Germinal center (tissue), 1 donor: Measurements from ENCODE around the gene OMG.
"Not testable (repeated sequence)": the region's sequence is repeated elsewhere in the genome, so short reads cannot be mapped to it uniquely, and the experiment has no call there.

Source experiments
- DNase-seq: peaks from one replicate; pipeline ENCODE4 v3.0.0; 2012; ENCODE audit warnings: mixed read lengths, low spot score

Gene OMG

DNA sequence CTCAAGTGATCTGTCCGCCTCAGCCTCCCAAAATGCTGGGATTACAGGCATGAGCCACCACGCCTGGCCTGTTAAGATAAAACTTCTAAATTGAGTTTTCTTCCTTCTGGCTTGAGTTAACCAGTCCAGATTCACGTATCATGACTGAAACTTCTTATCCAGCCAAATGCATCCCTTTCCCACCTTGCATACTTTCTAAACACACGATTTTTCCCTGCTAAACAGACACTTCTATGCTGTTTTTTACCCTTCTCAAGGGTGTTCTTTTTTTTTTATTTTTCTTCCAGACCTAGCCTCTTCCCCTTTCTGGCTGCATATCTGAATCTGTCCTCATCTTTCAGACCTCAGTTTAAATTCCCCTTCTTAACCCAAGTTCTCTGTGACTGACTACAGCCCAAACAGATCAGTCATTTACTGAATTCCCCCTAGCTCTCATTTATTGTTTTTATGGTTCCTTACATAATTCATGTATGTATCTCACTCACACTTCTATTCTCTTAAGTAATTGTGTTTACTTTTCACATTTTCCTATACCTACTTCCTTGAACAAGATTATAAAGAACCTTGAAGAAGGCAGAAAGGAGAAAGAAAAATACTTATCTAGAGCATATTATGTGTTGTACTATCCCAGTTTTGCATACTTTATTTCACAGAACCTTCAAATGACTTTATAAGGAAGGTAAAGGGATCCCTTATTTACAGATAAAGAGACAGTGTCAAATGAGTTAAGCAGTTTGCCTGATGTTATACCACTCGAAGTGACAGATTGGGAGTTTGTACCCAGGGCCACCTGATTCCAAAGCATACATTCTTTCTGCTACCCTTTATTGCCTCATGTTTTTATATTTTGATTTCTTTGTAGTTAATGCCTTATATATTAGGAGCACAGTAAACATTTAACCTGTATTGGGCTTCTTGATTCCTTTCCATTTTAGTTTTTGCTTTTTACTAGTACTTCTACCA is 11.6 kb upstream of the OMG start:
- DNase-seq = peak; percentile 20

DNA sequence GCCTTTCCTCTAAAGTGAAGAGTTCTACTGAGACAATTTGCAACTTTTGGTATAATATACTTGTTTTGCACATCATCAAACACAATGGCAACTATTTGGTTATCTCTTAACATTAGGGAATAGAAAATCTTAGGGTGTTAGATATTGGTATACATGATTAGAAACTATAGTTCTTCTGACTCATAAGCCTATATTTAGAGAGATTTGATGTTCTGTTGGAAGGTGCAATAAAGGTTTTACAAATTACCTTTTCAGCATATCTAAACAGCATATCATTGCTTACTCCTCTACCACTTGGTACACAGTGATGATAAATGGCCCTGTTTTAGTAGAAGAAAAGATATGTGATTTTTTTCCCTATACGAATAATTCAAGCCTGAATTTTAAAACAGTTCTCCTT is 10.6 kb upstream of the OMG start:
- no peak for DNase-seq

DNA sequence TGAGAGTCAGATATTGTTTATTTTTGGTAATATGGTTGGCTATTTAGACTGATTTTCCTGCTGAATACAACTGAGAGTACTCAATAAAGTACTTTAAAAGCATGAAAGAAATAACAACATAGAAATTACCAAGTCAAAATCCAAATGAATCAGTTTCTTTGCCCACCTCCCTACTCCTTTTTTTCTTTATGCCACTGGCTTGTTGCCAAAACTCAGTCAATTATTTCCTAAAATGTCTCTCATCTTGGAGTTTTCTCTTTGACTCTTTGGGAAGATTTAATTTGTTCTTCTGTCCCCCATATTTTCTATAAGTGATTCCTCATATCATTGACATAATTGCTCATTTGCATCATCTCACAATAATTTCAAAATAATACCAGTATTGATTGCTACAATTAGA is 2.6 kb upstream of the OMG start:
- DNase-seq = no peak

DNA sequence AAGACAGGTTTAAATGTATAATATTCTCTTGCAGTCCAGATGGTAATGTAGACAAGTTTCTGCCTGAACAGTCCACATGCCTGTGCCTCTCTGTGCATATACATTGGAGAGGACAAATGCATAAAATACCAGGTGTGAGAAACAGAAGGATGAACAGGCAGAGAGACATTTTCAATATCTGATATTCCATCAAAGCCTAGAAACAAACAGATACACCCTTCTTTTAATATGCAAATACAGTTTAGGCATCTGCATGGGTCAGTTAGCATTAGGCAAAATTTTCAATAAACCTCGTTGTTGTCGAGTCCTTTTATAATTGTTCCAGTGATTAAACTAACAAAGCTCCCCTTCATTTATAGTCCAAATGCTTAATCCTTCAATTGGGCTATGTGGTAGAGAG is 897 bp downstream of the OMG start:
- no peak for DNase-seq

DNA sequence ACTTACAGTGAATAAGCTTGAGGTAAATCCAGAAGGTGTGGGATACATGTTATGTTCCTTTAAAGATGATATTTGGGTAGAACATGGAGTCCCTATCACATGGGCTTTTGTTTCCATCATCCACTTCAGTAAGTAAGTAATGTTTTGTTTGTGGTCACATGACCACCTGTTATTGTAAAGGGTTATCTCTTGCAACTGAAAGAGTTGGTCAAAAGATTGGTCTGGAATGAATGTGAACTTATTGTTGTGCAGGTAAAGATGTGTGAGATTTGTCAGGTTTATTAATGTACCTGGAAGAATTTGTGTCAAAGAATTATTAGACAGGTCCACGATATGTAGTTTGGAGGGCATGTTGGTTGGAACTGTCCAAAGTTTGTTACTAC is 1.6 kb downstream of the OMG start:
- DNase-seq = no peak

DNA sequence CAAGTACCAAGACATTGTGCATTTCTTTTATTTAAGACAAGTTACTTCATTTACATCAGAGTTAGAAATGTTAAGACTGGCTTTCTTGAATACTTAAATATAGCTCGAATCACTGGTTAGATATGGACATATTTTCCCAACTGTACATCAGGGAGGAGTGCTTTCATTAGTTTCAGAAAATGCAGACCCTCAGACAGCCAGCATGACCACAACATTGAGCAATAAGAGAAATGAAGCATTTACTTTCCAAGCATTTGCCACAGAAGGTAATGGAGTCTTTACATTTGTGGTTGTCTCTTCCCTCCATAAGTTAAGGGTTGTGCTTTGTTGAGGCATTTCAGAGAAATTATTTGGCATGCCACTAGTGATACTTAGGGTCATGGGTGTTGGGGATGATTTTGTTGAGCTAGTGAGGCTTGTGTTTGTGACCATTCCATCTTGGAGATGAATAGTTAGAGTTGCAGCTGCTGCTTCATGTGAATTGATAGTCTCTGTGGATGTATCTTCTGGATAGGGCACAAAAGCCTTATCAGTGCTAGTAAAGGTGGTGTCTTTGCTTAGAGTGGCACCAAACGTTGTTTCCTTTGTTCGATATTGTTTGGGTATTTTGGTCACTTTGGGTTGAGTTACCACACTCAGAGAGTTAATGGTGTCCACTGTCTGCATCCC is 2.1 kb downstream of the OMG start:
- DNase-seq = no peak

DNA sequence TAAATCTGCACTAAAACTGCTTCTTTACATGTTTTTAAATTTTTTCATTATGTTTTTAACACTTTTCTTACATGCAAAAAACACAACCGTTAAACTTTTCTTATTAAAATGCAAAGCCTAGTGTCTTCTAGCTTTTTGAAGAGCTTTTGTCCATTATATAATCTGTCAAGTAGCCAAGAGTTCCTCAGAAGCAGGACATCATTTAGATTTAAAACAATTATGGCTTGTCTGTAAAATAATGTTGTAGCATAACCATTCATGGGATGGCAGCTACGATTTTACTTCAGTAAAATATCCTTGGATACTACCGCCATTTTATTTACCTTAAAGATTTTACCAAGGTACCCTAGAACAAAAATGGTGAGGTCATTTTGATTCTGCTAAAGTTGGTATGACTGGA is 2.8 kb downstream of the OMG start:
- no peak for DNase-seq

DNA sequence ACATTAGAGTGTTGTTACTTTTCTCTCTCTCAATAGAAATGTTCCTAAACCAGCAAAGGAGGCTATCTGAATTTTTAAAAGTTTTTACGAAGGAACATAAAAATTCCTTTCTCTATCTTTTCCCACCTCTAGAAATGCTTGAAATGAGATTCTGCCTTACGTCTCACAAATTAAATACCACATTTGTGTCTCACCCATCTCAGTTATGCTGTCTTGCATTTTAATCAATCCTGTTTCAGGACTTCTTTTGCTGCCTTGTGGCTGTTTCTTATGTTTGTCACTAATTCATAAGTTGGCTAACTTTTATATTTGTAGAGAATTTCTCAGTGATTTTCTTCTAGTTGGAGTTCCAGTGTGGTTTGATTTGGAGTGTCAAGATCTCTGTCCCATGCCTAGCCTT is 3.5 kb downstream of the OMG start:
- no peak for DNase-seq

DNA sequence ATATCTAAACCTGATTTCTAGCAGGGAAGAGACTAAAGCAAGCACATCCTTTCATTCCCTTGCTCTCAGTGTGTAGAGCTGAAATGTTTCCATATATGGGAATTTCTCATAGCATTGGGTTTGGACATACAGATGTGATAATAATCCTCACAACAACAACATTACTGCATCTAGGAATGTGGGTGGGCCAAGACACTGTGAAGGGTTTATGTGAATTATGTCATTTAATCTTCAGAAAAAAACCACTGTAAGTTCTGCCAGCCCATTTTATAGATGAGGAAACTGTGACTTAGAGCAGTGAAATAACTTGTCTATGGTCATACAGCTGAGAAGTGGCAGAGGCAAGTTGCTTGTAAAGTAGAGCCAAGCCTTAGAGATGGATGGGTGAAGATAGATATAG is 5.2 kb downstream of the OMG start:
- DNase-seq = no peak

DNA sequence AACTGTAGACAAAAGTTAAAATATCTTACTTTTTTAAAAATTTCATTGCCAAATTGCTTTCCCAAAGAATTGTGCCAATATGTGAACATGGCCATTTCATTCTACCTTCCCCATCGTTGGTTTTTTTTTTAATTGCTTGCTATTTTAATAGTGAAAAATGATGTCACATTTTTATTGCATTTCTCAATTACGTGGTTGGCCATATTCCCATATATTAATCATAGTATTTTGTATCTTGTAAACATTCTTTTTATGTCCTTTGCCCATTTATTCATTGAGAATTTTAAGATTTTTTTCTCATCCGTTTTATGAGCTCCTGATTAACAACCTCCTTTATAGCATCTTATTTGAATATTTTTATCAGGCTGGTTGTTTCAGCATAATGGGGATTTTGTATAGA is 7.2 kb downstream of the OMG start:
- DNase-seq = no peak

DNA sequence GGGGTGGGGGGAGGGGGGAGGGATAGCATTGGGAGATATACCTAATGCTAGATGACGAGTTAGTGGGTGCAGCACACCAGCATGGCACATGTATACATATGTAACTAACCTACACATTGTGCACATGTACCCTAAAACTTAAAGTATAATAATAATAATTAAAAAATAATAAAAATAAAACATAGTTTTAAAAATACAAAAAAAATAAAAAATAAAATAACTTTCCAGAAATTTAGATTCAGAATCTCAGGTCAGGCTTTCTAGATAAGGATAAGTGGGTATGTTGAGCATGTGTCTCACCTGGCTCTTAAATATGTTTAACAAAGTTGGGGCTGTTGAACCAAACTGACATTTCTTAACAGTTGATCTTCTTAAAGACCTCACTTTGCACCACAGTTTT is 9.1 kb downstream of the OMG start:
- not testable (repeated sequence) for DNase-seq

DNA sequence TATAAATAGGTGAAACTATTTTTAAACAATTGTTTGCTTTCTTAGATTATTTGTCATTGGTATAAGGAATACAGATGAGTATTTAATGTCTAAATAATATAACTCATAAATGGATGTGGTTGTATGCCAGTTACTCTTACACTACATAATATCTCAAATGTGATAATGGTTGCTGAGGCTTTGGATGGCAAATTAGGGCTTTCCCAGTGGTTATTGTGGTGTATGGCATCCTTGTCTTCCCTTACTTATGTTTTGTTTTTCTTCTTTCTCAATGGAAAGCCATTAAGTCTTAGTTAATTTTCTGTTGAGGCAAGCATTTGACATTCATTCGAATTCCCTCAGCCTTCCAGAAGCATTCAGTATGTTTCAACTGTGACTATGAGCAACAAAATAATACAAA is 10.5 kb downstream of the OMG start:
- DNase-seq = no peak

DNA sequence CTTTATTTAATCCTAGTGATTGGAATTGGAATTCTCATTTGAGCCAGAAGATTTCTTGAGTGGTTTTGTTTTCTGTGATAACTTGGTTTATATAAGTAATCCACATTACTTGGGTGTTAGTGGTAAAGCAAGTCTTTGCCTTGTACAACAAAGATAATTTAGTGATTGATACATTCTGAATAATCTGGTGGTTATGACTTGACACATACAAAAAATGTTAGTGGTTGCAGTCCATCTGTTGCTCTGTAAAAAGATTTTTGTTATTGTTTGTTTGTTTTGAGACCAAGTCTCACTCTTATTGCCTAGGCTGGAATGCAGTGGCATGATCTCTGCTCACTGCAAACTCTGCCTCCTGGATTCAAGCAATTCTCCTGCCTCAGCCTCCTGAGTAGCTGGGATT is 13.2 kb downstream of the OMG start:
- no peak for DNase-seq

DNA sequence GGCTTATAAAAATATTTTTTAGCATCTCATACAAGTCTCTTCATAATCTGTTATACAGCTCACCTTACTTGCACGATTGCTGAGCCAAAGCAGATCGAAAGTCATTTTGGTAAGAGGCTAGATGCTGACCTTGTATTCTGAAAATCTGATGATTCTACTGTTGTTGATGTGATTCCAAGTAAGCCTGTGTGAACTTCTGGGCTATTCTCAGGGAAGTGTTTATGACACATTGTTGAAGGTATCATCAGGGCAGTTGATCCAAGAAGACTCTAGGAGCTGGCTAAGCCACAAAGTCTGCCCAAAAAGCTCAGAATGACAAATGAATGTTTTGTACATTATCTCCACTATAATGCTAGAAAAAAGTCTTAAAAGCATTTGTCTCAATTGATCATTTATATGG is 16.0 kb downstream of the OMG start:
- DNase-seq = no peak

DNA sequence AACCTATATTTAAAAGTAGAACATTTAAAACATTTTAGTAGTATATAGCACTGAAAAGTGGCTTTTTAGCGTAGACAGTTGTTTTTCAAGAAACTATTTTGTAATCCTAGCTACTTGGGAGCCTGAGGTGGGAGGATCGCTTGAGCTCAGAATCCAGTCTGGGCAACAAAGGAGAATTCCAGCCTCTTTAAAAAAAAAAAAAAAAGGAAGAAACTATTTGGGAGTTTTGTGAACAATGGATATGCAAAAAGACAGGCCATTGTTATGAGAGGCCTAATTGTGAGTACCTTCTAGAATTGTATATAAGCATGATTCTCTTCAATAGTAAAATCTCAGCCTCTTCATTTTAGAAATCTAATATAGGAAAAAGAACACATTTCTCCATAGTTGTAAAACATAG is 17.6 kb downstream of the OMG start:
- DNase-seq = no peak

DNA sequence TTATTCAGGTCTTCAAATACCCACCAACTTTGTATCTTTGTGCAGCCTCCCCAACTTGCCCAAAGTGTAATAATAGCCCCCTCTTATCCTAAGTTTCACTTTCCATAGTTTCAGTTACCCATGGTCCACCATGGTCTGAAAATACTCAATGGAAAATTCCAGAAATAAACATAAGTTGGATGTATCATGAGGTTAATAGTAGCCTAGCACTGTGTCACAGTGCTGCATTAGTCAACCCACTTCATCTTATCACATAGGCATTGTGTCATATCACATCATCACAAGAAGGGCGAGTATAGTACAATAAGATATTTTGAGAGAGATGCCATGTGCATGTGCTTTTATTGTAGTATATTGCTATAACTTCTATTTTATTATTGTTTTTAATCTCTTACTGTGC is 21.9 kb downstream of the OMG start:
- no peak for DNase-seq

DNA sequence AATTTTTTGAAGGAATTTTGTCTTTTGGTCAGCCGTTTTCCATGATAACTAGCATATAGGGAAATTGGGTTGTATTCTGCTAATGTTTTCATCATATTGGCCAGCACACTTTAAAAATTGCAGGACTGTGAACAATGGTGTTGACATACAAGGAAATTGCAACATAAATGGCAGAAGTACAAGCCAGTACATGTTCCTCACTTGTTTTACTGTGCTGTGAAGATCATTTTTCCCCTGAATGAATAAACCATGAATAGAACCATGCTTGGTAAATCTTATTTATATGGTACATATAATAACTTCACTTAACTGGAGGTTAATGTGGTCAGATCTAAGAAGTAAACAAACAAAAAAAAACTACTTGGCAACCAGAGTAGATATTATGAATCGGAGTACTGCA is 22.8 kb downstream of the OMG start:
- no peak for DNase-seq

DNA sequence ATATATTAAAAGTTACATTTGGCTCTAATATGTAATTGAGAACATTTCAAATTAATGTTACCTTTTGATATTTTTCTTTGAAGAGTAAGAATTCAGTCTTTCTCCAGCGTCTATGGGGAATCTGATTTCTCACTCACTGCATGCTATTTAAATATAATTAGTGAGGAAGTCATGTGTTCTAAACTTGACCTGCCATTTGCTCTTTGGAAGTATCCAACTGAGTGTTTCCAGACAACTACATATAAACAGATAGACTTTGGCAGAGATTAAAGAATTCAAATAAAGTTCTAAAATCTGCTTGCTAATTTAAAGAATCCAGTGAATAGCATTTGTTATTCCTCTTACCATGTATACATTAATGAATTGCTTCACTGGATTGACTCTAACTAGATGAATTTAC is 23.5 kb downstream of the OMG start:
- DNase-seq = no peak

DNA sequence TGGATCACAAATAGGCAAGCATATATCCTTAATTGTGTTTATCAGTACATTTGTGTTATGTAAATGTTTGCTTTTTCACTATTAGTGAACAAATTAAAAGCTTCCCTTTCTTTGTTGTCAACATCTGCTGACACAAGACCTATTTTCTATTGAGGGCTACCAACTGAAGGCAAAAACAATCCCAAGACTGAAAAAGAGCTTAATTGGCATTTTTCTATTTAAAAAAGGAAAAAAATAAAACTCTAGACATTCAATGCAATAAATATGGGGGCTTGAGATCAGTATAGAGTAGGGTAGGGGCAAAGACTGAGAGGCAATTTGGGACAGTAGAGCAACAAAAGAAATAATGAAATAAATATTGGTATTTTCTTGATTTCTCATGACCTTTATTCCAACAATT is 24.2 kb downstream of the OMG start:
- no peak for DNase-seq

DNA sequence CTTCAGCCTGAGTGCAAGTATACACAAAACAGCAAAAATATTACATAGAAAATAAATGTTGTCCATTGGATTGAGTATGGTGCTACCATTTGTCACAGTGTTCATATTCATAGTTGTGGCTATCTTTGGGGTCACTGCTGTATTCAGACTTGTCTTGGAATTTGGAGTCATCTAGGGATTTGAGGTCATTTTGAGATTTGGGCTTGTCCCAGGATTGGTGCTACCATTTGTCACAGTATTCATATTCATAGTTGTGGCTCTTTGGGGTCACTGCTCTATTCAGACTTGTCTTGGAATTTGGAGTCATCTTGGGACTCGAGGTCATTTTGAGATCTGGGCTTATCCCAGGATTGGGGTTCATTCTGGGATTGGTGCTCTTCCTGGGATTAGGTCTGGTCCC is 24.8 kb downstream of the OMG start:
- DNase-seq = no peak

DNA sequence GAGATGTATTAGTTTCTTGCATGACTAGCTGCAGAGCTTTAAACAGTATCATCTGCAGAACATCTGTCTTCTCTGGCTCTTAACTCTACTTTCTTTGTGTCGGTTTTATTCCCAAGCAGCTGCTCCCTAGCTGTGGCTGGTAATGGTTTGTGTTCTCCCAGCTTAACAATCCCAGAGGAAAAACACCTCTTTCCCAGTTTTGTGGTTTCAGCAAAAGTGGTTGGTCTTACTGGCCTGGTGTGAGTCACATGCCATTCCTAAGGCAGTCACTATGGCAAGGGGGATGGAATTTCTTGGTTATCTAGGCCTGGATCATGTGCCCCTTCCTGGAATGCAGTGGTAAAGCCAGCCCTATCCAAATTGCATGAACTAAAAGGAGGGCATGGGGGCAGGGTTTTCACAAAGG is 27.5 kb downstream of the OMG start:
- no peak for DNase-seq

DNA sequence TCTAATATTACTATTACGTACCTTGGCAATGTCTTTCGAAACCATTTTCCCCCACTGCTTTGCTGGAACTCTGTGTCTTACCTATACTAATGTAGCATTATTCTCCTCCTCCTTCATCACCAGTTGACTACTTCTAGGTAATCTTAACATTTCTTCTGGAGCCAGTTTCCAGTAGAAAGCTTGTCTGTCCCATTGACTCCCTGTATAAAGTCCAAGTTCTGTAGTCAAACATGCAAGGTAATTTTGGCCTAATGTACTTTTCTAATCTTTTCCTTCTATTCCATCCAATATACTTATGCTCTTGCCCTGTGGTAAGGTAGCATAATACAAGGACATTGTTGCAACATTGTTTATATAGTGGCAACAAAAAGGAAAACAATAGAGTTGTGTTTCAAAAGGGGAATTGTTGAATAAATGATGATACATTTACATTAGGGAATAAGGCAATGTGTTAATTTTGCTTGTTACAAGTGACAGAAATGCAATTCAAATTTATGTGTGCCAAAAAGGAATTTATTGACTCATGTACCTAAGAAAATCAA is 27.9 kb downstream of the OMG start:
- DNase-seq = no peak

DNA sequence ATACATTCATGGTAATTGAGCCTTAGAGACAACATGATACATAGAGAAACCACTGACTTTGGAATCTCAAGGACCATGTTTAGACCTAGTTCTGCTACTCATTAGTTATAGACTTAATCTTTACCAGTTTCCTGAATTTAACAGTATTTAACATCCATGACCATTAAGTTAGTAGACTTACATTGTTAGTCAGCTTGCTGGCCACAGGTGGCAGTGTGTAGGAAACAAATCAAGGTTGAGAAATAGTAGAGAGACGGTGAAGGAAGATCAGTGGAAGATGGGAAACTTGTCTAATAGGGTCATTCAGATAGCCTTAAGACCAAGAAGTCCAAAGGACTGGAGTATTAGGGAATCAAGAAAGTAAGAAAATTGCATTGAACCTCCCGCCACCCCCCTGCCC is 31.0 kb downstream of the OMG start:
- DNase-seq = no peak
